ENCODE results near the gene PRKN.

GRCh38 chr6:162773996-162774395, 46.4 kb upstream of the PRKN start:
- TF ChIP-seq CTCF (IDR thresholded peaks at IDR 0.05; ENCODE audit: poor library complexity) (no peak), EZH2phosphoT487 (IDR thresholded peaks at IDR 0.05; ENCODE audit: low read depth, severe bottlenecking, unreplicated experiment) (no peak), EZH2 (IDR thresholded peaks at IDR 0.05; ENCODE audit: borderline replicate concordance) (no peak)
